GF-D8 (cell line): ENCODE measurements around the gene DHDDS.
"Not testable (repeated sequence)": the region's sequence is repeated elsewhere in the genome, so short reads cannot be mapped to it uniquely, and the experiment has no call there.

ENCODE experiments used
- DNase-seq: peaks from one replicate; lab custom pipeline; 2025; lab: John Stamatoyannopoulos, UW

Gene DHDDS

GRCh38 chr1:26431979-26432695 is at the start of gene DHDDS:
Gene DHDDS (plus strand): TSS chr1:26432321. CDS start chr1:26432946, 625 bp downstream.
- DNase-seq, result peak; percentile 95

GRCh38 chr1:26384076-26384475 is 48.0 kb upstream of the DHDDS start:
- DNase-seq, result no peak

GRCh38 chr1:26385063-26385462 is 47.1 kb upstream of the DHDDS start:
- DNase-seq, result not testable (repeated sequence)

GRCh38 chr1:26387447-26387846 is 44.7 kb upstream of the DHDDS start:
- DNase-seq, result no peak

DNA sequence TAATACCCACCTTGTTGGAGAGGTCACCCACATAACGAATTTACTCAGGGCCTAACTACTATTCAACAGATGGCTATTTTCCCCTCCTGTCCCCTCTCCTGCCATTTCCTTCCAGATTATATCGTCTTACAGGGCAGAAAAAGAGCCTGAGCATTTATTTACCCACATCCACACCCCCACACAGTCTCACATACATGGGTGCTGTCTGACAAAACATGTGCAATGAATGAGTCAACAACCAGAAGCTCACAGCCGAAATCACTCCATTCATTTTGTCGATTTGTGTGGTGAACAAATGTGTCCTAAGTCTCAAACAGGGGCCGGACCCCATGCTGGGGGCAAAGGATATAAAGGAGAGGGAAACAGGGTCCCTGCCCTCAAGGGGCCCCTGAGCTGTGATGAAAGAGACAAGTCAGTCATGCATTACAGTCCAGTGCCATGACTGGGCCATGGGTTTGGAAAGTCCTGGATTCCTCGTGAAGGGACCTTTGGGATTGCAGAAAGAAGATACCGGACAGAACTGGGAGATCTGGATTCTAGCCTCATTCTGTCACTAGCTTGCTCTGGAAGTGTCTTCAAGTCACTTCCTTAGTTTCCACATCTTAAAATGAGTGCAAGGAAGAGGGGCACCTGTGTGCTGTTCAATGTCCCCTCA is 43.2 kb upstream of the DHDDS start:
- DNase-seq, result no peak

DNA sequence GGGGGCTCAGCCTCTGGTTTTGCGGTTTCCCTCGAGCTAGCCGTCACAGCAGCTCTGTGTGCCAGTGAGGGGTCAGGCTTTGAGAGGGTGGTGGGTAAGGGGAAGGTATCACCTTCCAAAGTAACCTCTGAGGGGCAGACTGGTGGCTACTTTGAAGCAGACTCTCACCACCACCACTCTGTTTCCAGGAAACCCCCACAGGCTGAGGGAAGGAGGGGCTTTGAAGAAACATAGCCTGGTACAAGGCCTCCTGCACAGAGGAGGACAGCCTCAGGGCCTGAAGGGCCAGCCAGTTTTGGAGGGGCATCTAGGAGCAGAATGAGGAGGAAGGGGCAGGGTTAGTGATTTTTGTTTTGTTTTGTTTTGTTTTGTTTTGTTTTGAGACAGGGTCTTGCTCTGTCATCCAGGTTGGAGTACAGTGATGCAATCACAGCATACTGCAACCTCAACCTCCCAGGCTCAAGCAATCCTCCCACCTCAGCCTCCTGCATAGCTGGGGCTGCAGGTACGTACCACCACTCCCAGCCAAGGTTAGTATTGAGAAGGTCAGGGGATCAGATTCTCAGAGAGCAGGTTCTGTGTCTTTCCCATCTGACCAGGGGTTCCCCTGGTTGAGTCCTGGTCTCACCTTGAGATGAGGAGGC is 42.4 kb upstream of the DHDDS start:
- DNase-seq, result no peak

GRCh38 chr1:26391450-26391849 is 40.7 kb upstream of the DHDDS start:
- no peak for DNase-seq

GRCh38 chr1:26395754-26396153 is 36.4 kb upstream of the DHDDS start:
- DNase-seq, result no peak

- no peak for DNase-seq
Observed at GRCh38 chr1:26399034-26399433, 33.1 kb upstream of the DHDDS start.

- DNase-seq, result no peak
Observed at GRCh38 chr1:26401891-26402290, 30.2 kb upstream of the DHDDS start.

- DNase-seq, result no peak
Observed at GRCh38 chr1:26403656-26404055, 28.5 kb upstream of the DHDDS start.

- DNase-seq, result no peak
Observed at GRCh38 chr1:26404641-26405040, 27.5 kb upstream of the DHDDS start.

GRCh38 chr1:26405281-26405915 is 26.7 kb upstream of the DHDDS start:
- no peak for DNase-seq

DNA sequence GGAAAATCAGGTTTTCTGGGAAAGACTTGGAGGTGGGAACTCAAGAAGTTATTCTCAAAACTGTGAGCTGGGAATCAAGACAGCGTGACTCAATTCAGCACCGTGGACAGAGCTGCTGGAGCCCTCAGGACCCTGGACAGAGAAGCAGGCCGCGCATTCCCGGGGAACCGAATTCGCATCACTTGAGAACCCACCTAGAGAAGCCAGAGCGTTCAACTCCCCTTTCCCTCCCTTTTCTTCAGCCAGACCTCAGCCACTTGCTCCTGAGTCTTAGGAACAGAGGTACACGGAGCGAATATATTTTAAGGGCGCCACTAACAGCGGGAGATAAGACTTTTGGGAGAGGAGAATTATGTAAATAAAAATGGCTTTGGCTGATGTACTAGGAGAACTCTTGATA is 23.5 kb upstream of the DHDDS start:
- DNase-seq, result no peak

DNA sequence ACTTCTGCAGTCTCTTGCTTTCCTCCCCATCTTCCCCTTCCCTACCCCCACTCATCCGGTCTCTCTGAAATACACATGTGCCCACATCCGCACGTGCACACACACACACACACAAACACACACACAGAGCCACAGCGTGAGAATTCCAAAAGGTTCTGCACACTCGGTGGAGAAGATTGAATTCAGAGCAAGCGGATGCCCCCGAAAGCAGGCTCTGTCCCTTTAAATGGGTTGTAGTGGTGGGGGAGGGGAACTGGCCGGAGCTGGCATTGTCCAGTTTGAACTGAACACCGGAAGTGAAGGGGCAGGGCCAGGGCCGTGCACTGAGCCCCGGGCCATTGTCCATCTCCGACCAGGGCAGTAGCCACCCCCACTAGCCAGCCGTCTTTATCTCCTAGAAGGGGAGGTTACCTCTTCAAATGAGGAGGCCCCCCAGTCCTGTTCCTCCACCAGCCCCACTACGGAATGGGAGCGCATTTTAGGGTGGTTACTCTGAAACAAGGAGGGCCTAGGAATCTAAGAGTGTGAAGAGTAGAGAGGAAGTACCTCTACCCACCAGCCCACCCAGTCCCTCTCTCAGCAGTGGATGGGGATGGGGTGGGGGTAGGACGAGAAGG is 22.8 kb upstream of the DHDDS start:
- DNase-seq, result no peak

DNA sequence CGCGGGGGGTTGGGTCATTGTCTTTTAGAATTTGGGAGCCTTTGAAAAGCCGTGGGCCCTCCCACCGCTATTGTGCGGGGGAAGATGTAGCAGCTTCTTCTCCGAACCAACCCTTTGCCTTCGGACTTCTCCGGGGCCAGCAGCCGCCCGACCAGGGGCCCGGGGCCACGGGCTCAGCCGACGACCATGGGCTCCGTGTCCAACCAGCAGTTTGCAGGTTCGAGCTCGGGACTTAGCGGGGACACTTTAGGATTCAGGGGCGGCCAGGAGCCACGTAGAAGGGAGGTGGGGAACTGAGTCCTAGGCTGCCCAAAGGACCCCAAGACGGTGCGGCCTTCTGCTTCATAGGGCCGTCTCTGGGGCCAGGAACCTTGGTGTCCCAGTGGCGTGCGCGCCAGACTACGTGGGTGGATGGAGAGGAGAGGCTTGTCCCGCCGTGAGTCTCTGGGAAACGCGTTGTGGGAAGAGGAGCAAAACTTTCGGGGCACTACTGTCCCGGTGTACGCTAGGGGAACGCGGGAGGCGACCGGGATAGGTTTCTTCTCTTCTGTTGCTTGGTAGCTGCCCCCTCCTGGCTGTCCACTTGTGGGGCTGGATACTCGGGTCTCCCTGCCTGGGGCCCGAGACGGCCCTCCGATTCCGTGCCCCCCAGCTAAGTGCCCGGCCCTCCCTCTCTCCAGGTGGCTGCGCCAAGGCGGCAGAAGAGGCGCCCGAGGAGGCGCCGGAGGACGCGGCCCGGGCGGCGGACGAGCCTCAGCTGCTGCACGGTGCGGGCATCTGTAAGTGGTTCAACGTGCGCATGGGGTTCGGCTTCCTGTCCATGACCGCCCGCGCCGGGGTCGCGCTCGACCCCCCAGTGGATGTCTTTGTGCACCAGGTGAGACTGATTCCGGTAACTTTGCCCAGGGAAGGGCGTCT is 21.2 kb upstream of the DHDDS start, which contains the start of gene LIN28A:
LIN28A (plus strand) TSS at position 112 of the 918 bp plus-strand sequence; CDS start at position 187, 75 bp downstream.
- DNase-seq, result no peak

DNA sequence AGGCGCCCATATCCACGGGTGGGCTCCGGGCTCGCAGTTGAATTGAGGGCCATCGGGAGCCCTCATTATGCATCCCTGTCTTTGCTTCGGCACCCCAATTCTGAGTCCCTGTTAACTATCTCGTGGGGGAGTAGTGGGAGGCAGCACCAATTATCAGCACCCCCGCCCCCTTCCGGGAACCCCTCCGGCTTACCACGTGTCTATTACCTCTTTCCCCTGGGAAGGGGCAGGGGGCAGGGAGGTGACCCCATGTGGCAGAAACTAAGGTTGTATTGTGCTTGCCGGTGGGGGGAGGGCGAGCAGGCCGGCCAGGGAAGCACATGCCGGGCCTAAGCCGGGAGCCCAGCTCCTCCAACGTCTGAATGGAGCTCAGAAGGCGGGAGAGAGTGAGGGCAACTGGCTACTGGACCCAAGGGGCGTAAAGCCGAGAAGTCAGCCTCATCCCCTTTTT is 20.5 kb upstream of the DHDDS start:
- no peak for DNase-seq

- no peak for DNase-seq
Observed at GRCh38 chr1:26412180-26412840, 19.8 kb upstream of the DHDDS start.

- DNase-seq, result no peak
Observed at GRCh38 chr1:26413031-26413430, 19.1 kb upstream of the DHDDS start.

- DNase-seq, result peak; percentile 6
Observed at GRCh38 chr1:26417111-26417759, 14.9 kb upstream of the DHDDS start.
